Activated naive CD8-positive, alpha-beta T cell treated with anti-CD3 and anti-CD28 coated beads, Interleukin-2, amount 50 U/mL, for 24 hours (primary cell): ENCODE results near the gene FAM184B.

Experiments used
- ATAC-seq: fragments of 150-1000 bp; cut with Tn5 transposase; one replicate; pipeline ENCODE4 v1.10.0; 2021
- DNase-seq: peaks from one replicate; pipeline ENCODE4 v3.0.0; 2021
- H3K27ac Mint-ChIP-seq: one replicate; pipeline ENCODE4 v1.8.0; 2021; ENCODE audit warnings: mild to moderate bottlenecking, mixed read lengths
- H3K27me3 Mint-ChIP-seq: one replicate; pipeline ENCODE4 v1.8.0; 2021; ENCODE audit warnings: mixed read lengths
- H3K36me3 Mint-ChIP-seq: one replicate; pipeline ENCODE4 v1.8.0; 2021; ENCODE audit warnings: low read depth, mixed read lengths
- H3K4me1 Mint-ChIP-seq: one replicate; pipeline ENCODE4 v1.8.0; 2021; ENCODE audit warnings: mixed read lengths
- H3K4me3 Mint-ChIP-seq: one replicate; pipeline ENCODE4 v1.8.0; 2021; ENCODE audit warnings: mild to moderate bottlenecking, moderate library complexity, mixed read lengths
- H3K9me3 Mint-ChIP-seq: one replicate; pipeline ENCODE4 v1.8.0; 2021; ENCODE audit warnings: mixed read lengths

Gene FAM184B

DNA sequence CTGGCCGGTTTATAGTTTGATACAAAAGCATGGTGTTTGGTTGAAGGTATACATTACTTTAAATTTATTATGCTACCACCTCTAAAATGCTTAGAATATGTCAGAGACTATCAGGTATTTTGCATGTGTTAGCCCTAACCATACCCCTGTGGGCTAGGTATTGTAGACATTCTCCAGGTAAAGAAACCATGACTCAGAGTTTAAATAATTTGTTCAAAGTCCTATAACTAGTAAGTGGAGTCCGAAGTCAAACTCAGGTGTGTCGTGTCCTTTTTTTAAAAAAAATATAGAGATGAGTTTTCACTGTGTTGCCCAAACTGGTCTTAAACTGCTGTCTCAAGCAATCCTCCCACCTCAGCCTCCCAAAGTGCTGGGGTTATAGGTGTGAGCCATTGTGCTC is 192.1 kb downstream of the FAM184B start:
- Mint-ChIP-seq H3K36me3 (peaks cover 70% of the 10 kb centered on the region), H3K27me3 (no peaks in the 10 kb centered on the region), H3K9me3 (no peaks in the 10 kb centered on the region), H3K27ac (no peak overlapping the region), H3K4me1 (peaks cover 5% of the 10 kb centered on the region), H3K4me3 (no peak overlapping the region)
- ATAC-seq (no peak), DNase-seq (no peak)

DNA sequence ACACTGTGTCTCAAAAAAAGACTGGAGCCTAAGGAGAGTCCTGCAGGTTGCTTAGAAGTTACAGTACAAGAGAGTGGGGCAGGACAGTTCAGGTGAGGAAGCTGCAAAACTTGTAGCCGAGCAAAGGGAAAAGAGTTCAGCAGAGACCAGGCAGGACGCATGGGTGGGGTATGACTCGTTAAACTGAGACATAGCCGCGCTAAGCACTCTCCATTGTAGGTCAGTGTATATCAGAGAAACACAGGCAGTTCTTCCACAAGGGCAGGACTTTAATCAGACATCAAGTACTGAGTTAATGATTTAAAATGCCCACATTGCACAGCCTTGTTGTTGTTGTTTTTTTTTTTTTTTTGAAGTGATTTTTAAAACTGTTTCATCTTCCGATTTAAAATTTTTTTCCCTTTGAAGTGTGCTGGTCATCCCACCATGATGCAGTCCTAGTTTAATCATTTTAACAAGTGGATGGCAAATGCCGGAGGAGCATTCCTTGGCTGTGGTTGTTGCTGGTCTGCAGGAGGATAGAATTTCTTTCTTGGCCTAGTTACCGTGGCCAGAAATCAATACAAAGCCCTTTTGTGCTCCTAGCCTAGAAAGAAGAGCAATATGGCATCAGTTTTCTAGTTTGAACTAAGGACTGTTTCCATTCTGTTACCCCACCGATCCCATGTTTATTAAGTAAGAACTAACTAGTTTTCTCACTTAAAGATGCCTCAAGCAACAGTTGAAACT is 194.2 kb downstream of the FAM184B start:
- H3K27ac Mint-ChIP-seq, result no peak overlapping the region
- no peaks in the 10 kb centered on the region for H3K9me3 Mint-ChIP-seq
- H3K4me3 Mint-ChIP-seq, result no peak overlapping the region
- ATAC-seq, result no peak
- H3K27me3 Mint-ChIP-seq, result no peaks in the 10 kb centered on the region
- DNase-seq, result no peak
- peaks cover 3% of the 10 kb centered on the region for H3K4me1 Mint-ChIP-seq
- peaks cover 69% of the 10 kb centered on the region for H3K36me3 Mint-ChIP-seq

DNA sequence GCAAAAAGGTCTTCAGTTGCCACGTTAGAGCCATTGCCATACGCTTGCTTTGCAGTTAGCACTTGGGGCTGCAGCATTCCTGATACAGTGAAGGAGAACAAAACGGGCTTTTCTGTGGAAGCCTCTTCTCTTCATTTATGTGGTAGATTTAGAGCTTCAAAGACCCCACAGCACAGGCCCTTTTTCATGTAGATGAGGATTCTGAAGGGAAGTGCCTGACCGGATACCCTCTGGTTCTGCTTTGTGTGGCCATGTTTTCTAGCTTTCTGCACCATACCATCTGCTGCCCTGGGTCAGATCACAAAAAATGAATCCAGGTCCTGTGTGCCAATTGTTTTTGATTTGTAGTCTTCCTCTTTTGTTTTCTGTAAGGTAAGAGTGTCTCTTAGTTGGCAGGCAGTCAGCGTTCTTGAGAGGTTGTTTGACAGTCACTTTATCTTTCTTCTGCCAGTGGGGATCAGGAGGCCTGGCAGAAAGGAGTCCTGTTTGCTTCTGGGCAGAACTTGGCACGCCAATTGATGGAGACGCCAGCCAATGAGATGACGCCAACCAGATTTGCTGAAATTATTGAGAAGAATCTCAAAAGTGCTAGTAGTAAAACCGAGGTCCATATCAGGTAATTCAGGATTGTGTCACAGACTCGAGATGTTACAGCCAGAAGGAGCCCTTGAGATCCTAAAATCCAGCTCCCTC is 196.8 kb downstream of the FAM184B start:
- no peaks in the 10 kb centered on the region for H3K27me3 Mint-ChIP-seq

DNA sequence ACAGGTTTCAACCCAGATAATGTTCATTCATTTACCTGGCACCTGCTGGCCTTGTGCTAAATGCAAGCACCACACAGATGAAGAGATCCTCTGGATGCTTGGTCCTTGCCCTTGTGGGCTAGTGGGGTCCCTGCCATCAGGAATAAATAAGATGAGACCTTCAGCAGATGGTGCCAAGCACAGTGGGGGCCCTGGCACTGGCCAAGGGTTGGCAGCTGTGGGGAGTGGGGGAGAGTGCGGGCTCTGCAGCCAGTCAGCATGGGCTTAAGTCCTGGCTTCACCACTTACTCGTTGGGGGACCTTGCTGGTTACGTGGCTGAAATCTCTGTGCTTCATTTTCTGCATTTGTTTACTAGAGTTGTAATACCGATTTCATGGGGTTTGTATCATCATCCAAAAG is 197.5 kb downstream of the FAM184B start:
- no peak for DNase-seq
- H3K9me3 Mint-ChIP-seq, result no peaks in the 10 kb centered on the region
- H3K27me3 Mint-ChIP-seq, result no peaks in the 10 kb centered on the region
- no peak overlapping the region for H3K4me3 Mint-ChIP-seq
- no peak overlapping the region for H3K27ac Mint-ChIP-seq
- no peak for ATAC-seq
- peaks cover 16% of the 10 kb centered on the region for H3K4me1 Mint-ChIP-seq
- peaks cover 78% of the 10 kb centered on the region for H3K36me3 Mint-ChIP-seq

More for the DNA sequence above, 196.8 kb downstream of the FAM184B start:
- DNase-seq, result no peak
- ATAC-seq, result no peak
- Mint-ChIP-seq H3K4me1 (peaks cover 10% of the 10 kb centered on the region), H3K36me3 (peaks cover 76% of the 10 kb centered on the region), H3K27ac (no peak overlapping the region), H3K4me3 (no peak overlapping the region), H3K9me3 (no peaks in the 10 kb centered on the region)

DNA sequence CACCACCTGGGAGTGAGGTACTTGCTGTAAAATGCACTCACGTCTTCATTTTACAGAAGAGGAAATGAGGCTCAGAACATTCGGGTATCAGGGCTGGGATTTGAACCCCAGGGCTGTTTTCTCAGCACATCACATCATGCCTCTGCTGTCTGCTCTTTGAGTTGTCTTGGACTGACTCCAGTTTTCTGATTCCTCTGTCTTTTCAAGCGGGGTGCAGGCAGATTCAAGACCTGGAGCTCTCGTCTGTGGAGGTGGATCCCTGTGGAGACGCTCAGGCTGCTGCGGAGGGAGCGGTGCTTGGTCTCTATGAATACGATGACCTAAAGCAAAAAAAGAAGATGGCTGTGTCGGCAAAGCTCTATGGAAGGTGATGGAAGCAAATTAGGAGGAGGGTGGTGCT is 198.1 kb downstream of the FAM184B start:
- Mint-ChIP-seq H3K9me3 (no peaks in the 10 kb centered on the region), H3K27me3 (no peaks in the 10 kb centered on the region), H3K4me1 (peaks cover 20% of the 10 kb centered on the region), H3K36me3 (peaks cover 79% of the 10 kb centered on the region), H3K4me3 (no peak overlapping the region), H3K27ac (no peak overlapping the region)
- ATAC-seq (no peak), DNase-seq (no peak)

DNA sequence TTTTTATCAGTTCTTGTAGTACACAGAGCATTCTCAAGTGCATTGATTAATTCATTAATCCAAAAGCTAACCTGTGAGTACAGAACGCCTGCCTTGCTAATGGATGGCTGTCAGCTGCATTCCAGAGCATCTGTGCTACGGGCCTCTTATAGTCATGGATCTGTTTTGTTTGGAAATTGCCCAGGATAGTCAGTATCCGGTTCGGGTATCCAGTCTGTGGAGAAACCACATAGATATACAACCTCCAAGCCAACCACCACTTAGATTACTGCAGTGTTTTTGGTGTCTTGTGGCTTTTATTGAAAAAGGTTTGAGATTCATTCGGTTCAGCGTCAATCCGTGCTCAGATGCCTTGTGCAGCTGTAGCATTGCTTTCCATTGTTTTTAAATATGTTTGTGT is 200.5 kb downstream of the FAM184B start:
- Mint-ChIP-seq H3K36me3 (peaks cover 66% of the 10 kb centered on the region), H3K27me3 (no peaks in the 10 kb centered on the region), H3K4me3 (no peak overlapping the region), H3K27ac (no peak overlapping the region), H3K4me1 (peaks cover 24% of the 10 kb centered on the region), H3K9me3 (no peaks in the 10 kb centered on the region)
- ATAC-seq, result no peak
- DNase-seq, result no peak
